GM23338 (cell line): ENCODE results near the gene COL6A1. TPM values are rescaled to one million over a fixed set of nuclear protein-coding genes. Genes with fewer than 3 reads are reported as not detected.

Source experiments
- JUNB ChIP-seq: IDR thresholded peaks from one replicate; pipeline ENCODE4 v1.6.1; 2016; ENCODE audit warnings: antibody characterized with exemption; ENCODE audit not compliant: unreplicated experiment
- REST ChIP-seq: IDR thresholded peaks from one replicate; pipeline ENCODE4 v1.6.1; 2018; ENCODE audit warnings: antibody characterized with exemption; ENCODE audit not compliant: unreplicated experiment
- ZNF462 ChIP-seq: fragments of 250-450 bp; sonication (Bioruptor Pico); IDR thresholded peaks from 2 replicates; pipeline ENCODE4 v1.5.0; 2020; ENCODE audit warnings: mild to moderate bottlenecking, moderate library complexity
- polyA plus RNA-seq: library from polyadenylated mRNA; unstranded; fragments of >200 nt; fragmentation: Nextera tagmentation; extraction: Ambion mirVana; gene quantifications from 2 replicates; pipeline ENCODE4 v1.2.1, GENCODE V29; 2016
- total RNA-seq: library from RNA; depleted of rRNA; stranded (reverse); fragments of >200 nt; shearing (Covaris generic); gene quantifications from 2 replicates; pipeline ENCODE4 v1.2.3, GENCODE V29; 2014

The COL6A1 gene
- total and polyA plus RNA-seq, 2 experiments from 2014 or later, result 76.0 to 180 TPM

- TF ChIP-seq ZNF462 (no peak), JUNB (no peak), REST (no peak)
Measured at GRCh38 chr21:46036696-46037330, 55.2 kb downstream of the COL6A1 start (continued).
